Osteoblast (primary cell): ENCODE results near the gene PDGFD. TPM values are rescaled to one million over a fixed set of nuclear protein-coding genes. Genes with fewer than 3 reads are reported as not detected.

Experiments used
- DNase-seq: peaks from one replicate; pipeline ENCODE4 v3.0.0; 2011; ENCODE audit warnings: low spot score, mixed read lengths; ENCODE audit not compliant: insufficient read length; ENCODE audit errors: missing footprints
- H2AFZ ChIP-seq: 2 replicates; pipeline ENCODE4 v1.6.0; 2011; ENCODE audit warnings: mild to moderate bottlenecking, low read length
- H3K27ac ChIP-seq: 2 replicates; pipeline ENCODE4 v1.5.1; 2011; ENCODE audit warnings: mild to moderate bottlenecking, low read depth, low read length, moderate library complexity
- H3K27me3 ChIP-seq: 2 replicates; pipeline ENCODE4 v1.6.0; 2012; ENCODE audit warnings: mild to moderate bottlenecking, control low read depth, inconsistent platforms, low read length, moderate library complexity; ENCODE audit not compliant: insufficient read depth
- H3K36me3 ChIP-seq: 2 replicates; pipeline ENCODE4 v1.5.1; 2011; ENCODE audit warnings: mild to moderate bottlenecking, low read length, control low read depth, moderate library complexity; ENCODE audit not compliant: insufficient read depth
- H3K4me1 ChIP-seq: 2 replicates; pipeline ENCODE4 v1.5.1; 2011; ENCODE audit warnings: mild to moderate bottlenecking, low read length, control low read depth, moderate library complexity; ENCODE audit not compliant: insufficient read depth
- H3K4me2 ChIP-seq: 2 replicates; pipeline ENCODE4 v1.6.0; 2011; ENCODE audit warnings: mild to moderate bottlenecking, low read length; ENCODE audit not compliant: insufficient read depth
- H3K4me3 ChIP-seq: fragments of 200-600 bp; sonication (generic); 3 replicates; pipeline ENCODE4 v1.5.1; 2012; ENCODE audit warnings: mild to moderate bottlenecking, low read length, inconsistent platforms; ENCODE audit not compliant: insufficient read depth
- H3K79me2 ChIP-seq: 2 replicates; pipeline ENCODE4 v1.6.0; 2012; ENCODE audit warnings: mild to moderate bottlenecking, low read length, control low read depth, inconsistent platforms; ENCODE audit not compliant: insufficient read depth
- H3K9me3 ChIP-seq: 2 replicates; pipeline ENCODE4 v1.5.1; 2011; ENCODE audit warnings: low read depth, low read length, control low read depth
- H4K20me1 ChIP-seq: 2 replicates; pipeline ENCODE4 v1.6.0; 2012; ENCODE audit warnings: mild to moderate bottlenecking, low read length, control low read depth; ENCODE audit not compliant: insufficient read depth
- CTCF ChIP-seq: IDR thresholded peaks from 2 replicates; pipeline ENCODE4 v1.5.1; 2011; ENCODE audit warnings: mild to moderate bottlenecking, low read depth, low read length, moderate library complexity; ENCODE audit errors: extremely low read depth
- total RNA-seq: library from RNA; depleted of rRNA; stranded (reverse); fragments of >200 nt; gene quantifications from 2 replicates; pipeline ENCODE4 v1.2.3, GENCODE V29; 2012

The PDGFD gene
- total RNA-seq, 1 donor, result 4.7 TPM

DNA sequence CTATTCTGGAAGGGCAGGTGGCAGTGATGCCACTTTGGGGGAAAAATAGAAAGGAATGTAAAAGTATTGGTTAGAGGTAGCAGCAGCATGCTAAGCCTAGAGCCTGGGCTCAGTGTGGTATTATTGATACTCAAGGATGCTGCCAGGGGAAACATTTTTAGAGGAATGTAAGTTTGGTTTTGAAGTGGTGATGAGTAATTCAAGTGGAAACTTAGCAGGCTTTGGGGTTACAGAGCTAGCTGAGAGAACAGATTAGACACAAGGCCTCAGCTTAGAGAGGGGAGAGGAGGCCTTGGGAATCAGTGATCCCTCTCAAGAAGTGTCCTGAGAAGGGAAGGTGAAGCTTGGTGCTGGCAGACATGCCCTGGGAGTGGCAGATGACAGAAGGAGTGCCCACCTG, 160.5 kb downstream of the PDGFD start:
- Histone ChIP-seq H3K27ac (peak overlapping the region; percentile 63), H3K9me3 (no peaks in the 10 kb centered on the region), H3K4me1 (peaks cover 25% of the 10 kb centered on the region), H2AFZ (peak overlapping the region; percentile 64), H3K79me2 (no peaks in the 10 kb centered on the region), H3K36me3 (no peaks in the 10 kb centered on the region), H4K20me1 (no peaks in the 10 kb centered on the region), H3K4me3 (no peak overlapping the region), H3K27me3 (no peaks in the 10 kb centered on the region), H3K4me2 (no peak overlapping the region)
- DNase-seq, result no peak
- no peak for TF ChIP-seq CTCF

DNA sequence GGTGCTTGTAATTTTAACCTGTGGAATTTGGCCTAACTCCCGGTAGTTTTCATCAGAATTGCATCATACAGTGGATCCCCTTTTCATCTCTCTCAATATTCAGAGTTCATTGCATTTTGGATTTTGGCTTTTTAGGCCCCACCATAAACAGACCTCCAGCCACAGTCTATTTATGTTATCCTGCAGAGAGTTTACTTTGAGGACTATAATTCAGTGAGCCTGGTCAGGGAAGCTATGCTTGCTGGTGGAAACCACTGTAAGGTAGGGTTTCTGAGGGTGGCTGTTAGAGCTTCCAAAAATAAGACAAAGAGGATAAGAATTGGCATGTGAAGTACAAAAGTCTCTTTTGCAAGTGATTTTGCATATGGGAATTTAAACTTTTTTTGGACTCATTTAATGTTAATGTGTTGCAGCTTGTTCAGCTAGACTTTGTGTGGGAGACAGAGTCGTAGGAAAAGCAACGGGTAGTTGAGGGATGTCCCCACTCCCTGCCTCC, 162.3 kb downstream of the PDGFD start:
- Histone ChIP-seq H3K4me3 (no peak overlapping the region), H3K4me1 (peaks cover 25% of the 10 kb centered on the region), H3K36me3 (no peaks in the 10 kb centered on the region), H3K27me3 (no peaks in the 10 kb centered on the region), H3K27ac (no peak overlapping the region), H4K20me1 (no peaks in the 10 kb centered on the region), H3K4me2 (no peak overlapping the region), H2AFZ (no peak overlapping the region), H3K9me3 (no peaks in the 10 kb centered on the region), H3K79me2 (no peaks in the 10 kb centered on the region)
- DNase-seq, result no peak
- no peak for TF ChIP-seq CTCF

- Histone ChIP-seq H3K9me3 (no peaks in the 10 kb centered on the region), H3K4me3 (no peak overlapping the region), H3K4me1 (peaks cover 25% of the 10 kb centered on the region), H3K79me2 (no peaks in the 10 kb centered on the region), H3K36me3 (no peaks in the 10 kb centered on the region), H3K27me3 (no peaks in the 10 kb centered on the region), H2AFZ (no peak overlapping the region), H3K4me2 (peak overlapping the region; percentile 17), H4K20me1 (no peaks in the 10 kb centered on the region), H3K27ac (peak overlapping the region; percentile 63)
- DNase-seq, result peak; percentile 21
- no peak for TF ChIP-seq CTCF
Observed at GRCh38 chr11:104000798-104001197, 163.1 kb downstream of the PDGFD start.

- Histone ChIP-seq H3K4me2 (no peak overlapping the region), H2AFZ (no peak overlapping the region), H3K27me3 (no peaks in the 10 kb centered on the region), H3K4me1 (peaks cover 25% of the 10 kb centered on the region), H3K79me2 (no peaks in the 10 kb centered on the region), H3K27ac (no peak overlapping the region), H4K20me1 (no peaks in the 10 kb centered on the region), H3K9me3 (no peaks in the 10 kb centered on the region), H3K4me3 (no peak overlapping the region), H3K36me3 (no peaks in the 10 kb centered on the region)
- TF ChIP-seq CTCF, result no peak
- DNase-seq, result no peak
Observed at GRCh38 chr11:103998826-103999508, 165.0 kb downstream of the PDGFD start.
